HepG2 (cell line): ENCODE results near the gene LIM2. TPM values are rescaled to one million over a fixed set of nuclear protein-coding genes. Genes with fewer than 3 reads are reported as not detected.

Source experiments
- CHCHD3 ChIP-seq: sonication (generic); formaldehyde crosslinking; IDR thresholded peaks from 2 replicates; pipeline ENCODE4 v1.8.0; 2022; ENCODE audit warnings: mild to moderate bottlenecking, missing genetic modification reagents, moderate library complexity
- HCFC1 ChIP-seq: fragments of 150-350 bp; IDR thresholded peaks from 2 replicates; pipeline ENCODE4 v1.6.1; 2014; ENCODE audit warnings: low read depth, low read length
- HNF4G ChIP-seq, 2 experiments: sonication (generic) in 1 of 2; formaldehyde crosslinking in 1 of 2; IDR thresholded peaks; 2 replicates each; pipeline versions ENCODE4 v1.4.0 to v1.6.1; 2011 to 2020; ENCODE audit warnings: borderline replicate concordance in 2 of 2, low read depth in 2 of 2, mild to moderate bottlenecking in 2 of 2, low read length in 1 of 2, missing genetic modification reagents in 1 of 2, moderate library complexity in 1 of 2
- KDM5B ChIP-seq: sonication (generic); formaldehyde crosslinking; IDR thresholded peaks from 2 replicates; pipeline ENCODE4 v1.4.0; 2020; ENCODE audit warnings: missing genetic modification reagents, mild to moderate bottlenecking, borderline replicate concordance
- MAFF ChIP-seq: IDR thresholded peaks from 2 replicates; pipeline ENCODE4 v1.6.1; 2011; ENCODE audit warnings: low read depth, low read length, improper control_type of control experiment
- MLLT10 ChIP-seq: sonication (generic); formaldehyde crosslinking; IDR thresholded peaks from 2 replicates; pipeline ENCODE4 v1.4.0; 2020; ENCODE audit warnings: missing genetic modification reagents
- NFYB ChIP-seq: sonication (generic); formaldehyde crosslinking; IDR thresholded peaks from 2 replicates; pipeline ENCODE4 v1.4.0; 2020; ENCODE audit warnings: missing genetic modification reagents
- RBM22 ChIP-seq: fragments of 200-400 bp; formaldehyde crosslinking; optimal IDR thresholded peaks from 2 replicates; pipeline ENCODE3; 2017; ENCODE audit warnings: mild to moderate bottlenecking, low read length, moderate library complexity
- REPIN1 ChIP-seq: sonication (generic); formaldehyde crosslinking; IDR thresholded peaks from 2 replicates; pipeline ENCODE4 v1.8.0; 2022; ENCODE audit warnings: missing genetic modification reagents, low read depth, mild to moderate bottlenecking, borderline replicate concordance
- STAT6 ChIP-seq: sonication (generic); formaldehyde crosslinking; IDR thresholded peaks from 2 replicates; pipeline ENCODE4 v1.4.0; 2020; ENCODE audit warnings: missing genetic modification reagents, mild to moderate bottlenecking, borderline replicate concordance
- ZNF572 ChIP-seq: sonication (generic); formaldehyde crosslinking; IDR thresholded peaks from 2 replicates; pipeline ENCODE4 v1.5.1; 2020; ENCODE audit warnings: mild to moderate bottlenecking, missing genetic modification reagents
- ZNF605 ChIP-seq: sonication (generic); formaldehyde crosslinking; IDR thresholded peaks from 2 replicates; pipeline ENCODE4 v1.8.0; 2022; ENCODE audit warnings: mild to moderate bottlenecking, missing genetic modification reagents
- ZNF616 ChIP-seq: sonication (generic); formaldehyde crosslinking; IDR thresholded peaks from 2 replicates; pipeline ENCODE4 v1.5.0; 2020; ENCODE audit warnings: low read depth, mild to moderate bottlenecking, missing genetic modification reagents
- ZNF644 ChIP-seq: IDR thresholded peaks from 2 replicates; pipeline ENCODE4 v1.6.1; 2016; ENCODE audit warnings: low read depth
- ZNF660 ChIP-seq: sonication (generic); formaldehyde crosslinking; IDR thresholded peaks from 2 replicates; pipeline ENCODE4 v1.5.1; 2020; ENCODE audit warnings: mild to moderate bottlenecking, low read depth, missing genetic modification reagents, borderline replicate concordance
- ZNF788 ChIP-seq: sonication (generic); formaldehyde crosslinking; IDR thresholded peaks from 2 replicates; pipeline ENCODE4 v1.5.0; 2020; ENCODE audit warnings: mild to moderate bottlenecking, missing genetic modification reagents, borderline replicate concordance
- ZSCAN22 ChIP-seq: sonication (generic); formaldehyde crosslinking; IDR thresholded peaks from 2 replicates; pipeline ENCODE4 v1.4.0; 2020; ENCODE audit warnings: mild to moderate bottlenecking, missing genetic modification reagents
- ZSCAN29 ChIP-seq: sonication (generic); formaldehyde crosslinking; conservative IDR thresholded peaks from 2 replicates; pipeline ENCODE4 v1.4.0; 2020; ENCODE audit warnings: mild to moderate bottlenecking, missing genetic modification reagents
- polyA plus RNA-seq, 8 experiments: library from polyadenylated mRNA; depleted of rRNA in 3 of 8; stranded (reverse) in 7 of 8; unstranded in 1 of 8; fragments of >200 nt; fragmentation: Illumina TruSeq in 4 of 8; extraction: Trizol in 4 of 8; gene quantifications; 2 replicates each; pipeline versions ENCODE4 v1.2.1 to v1.2.3, GENCODE V29; 2011 to 2016; ENCODE audit warnings: low read depth in 4 of 8, missing spikeins in 1 of 8, mixed read lengths in 1 of 8; ENCODE audit not compliant: insufficient read depth in 1 of 8
- total RNA-seq, 5 experiments: library from RNA; depleted of rRNA; stranded (reverse); fragments of >200 nt; fragmentation: Illumina TruSeq; extraction: Trizol; gene quantifications; 2 replicates each; pipeline ENCODE4 v1.2.3, GENCODE V29; 2016; ENCODE audit warnings: low read depth in 1 of 5
- TF ChIP-seq, protein P1 (sequence below): sonication (generic); formaldehyde crosslinking; IDR thresholded peaks from 2 replicates; pipeline ENCODE4 v1.5.1; 2020; ENCODE audit warnings: mild to moderate bottlenecking, missing genetic modification reagents
- TF ChIP-seq, protein P2 (sequence below): sonication (generic); formaldehyde crosslinking; IDR thresholded peaks from 2 replicates; pipeline ENCODE4 v1.4.0; 2020; ENCODE audit warnings: missing genetic modification reagents

Gene LIM2
- total and polyA plus RNA-seq, 2 of the 13 experiments (the other 11 are each of a cell fraction or from before 2014, with no cell fraction given), result 1.3 TPM; not detected in 1

DNA sequence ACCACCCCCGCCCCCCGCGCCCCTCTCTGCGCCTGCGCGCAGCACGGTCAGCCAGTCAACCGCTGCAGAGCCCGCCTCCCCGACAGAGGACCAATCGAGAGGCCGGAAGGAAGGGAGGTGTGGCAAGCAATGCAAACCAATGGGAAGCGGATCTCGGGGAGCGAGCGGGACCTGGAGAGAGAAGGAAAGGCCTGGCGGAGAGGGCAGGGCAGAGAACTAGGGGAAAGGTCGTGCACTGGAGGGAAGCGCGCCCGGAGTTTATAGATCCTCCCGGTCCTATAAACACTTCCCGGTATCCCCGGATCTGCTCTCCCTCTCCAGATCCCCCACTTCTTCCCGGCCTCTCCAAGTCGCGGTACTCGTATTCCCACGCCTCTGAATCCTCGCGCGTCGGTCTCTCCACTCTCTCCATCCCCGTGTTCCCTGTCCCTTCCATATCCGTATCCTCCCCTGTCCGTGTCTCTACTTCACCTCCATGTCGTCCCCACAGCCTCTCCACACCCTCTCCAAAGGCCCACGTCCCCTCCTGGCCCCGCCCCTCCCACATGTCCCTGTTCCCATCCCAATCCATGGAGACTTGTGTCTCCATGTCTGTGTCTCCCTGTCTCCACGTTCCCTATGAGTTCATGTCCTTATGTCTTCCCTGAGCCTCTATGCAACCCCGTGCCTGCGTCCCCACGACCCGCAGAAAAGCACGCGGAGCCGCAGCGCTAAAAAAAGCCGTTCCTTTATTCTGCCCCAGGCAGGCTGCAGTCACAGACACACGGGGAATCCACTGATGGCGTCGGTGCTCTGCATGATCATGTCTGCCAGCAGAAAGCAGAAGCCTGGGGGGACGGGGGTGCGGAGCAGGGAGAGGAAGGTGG, 21.2 kb downstream of the LIM2 start (continued):
- TF ChIP-seq STAT6 (CRISPR knock-in tag), result no peak
- TF ChIP-seq NFYB (CRISPR knock-in tag), result peak; percentile 78
- TF ChIP-seq ZNF660 (CRISPR knock-in tag), result no peak
- TF ChIP-seq ZNF605 (CRISPR knock-in tag), result no peak
- no peak for TF ChIP-seq REPIN1 (CRISPR knock-in tag)
- TF ChIP-seq RBM22, result peak; percentile 99
- TF ChIP-seq, protein P1, sequence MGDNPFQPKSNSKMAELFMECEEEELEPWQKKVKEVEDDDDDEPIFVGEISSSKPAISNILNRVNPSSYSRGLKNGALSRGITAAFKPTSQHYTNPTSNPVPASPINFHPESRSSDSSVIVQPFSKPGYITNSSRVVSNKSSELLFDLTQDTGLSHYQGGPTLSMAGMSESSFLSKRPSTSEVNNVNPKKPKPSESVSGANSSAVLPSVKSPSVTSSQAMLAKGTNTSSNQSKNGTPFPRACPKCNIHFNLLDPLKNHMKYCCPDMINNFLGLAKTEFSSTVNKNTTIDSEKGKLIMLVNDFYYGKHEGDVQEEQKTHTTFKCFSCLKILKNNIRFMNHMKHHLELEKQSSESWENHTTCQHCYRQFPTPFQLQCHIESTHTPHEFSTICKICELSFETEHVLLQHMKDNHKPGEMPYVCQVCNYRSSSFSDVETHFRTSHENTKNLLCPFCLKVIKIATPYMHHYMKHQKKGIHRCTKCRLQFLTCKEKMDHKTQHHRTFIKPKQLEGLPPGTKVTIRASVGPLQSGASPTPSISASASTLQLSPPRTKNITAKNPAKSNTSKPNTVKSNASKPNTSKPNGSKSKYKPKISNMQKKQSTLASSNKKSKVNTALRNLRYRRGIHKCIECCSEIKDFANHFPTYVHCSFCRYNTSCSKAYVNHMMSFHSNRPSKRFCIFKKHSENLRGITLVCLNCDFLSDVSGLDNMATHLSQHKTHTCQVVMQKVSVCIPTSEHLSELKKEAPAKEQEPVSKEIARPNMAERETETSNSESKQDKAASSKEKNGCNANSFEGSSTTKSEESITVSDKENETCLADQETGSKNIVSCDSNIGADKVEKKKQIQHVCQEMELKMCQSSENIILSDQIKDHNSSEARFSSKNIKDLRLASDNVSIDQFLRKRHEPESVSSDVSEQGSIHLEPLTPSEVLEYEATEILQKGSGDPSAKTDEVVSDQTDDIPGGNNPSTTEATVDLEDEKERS (CRISPR knock-in tag), result no peak
- no peak for TF ChIP-seq MLLT10 (CRISPR knock-in tag)
- no peak for TF ChIP-seq KDM5B
- no peak for TF ChIP-seq ZNF616 (CRISPR knock-in tag)
- TF ChIP-seq CHCHD3 (CRISPR knock-in tag), result 0 out of 2 replicates have a peak, but pooled peaks have one; percentile 43
- TF ChIP-seq HNF4G (IDR thresholded peaks at IDR 0.05; ENCODE audit: borderline replicate concordance, low read depth, low read length), result no peak; the same call in 1 of the 2 replicates
- TF ChIP-seq HNF4G (CRISPR knock-in tag; IDR thresholded peaks at IDR 0.05; ENCODE audit: borderline replicate concordance, low read depth), result no peak
- TF ChIP-seq HCFC1, result no peak
- peak; percentile 19; the same call in 1 of the 2 replicates for TF ChIP-seq ZNF788 (CRISPR knock-in tag)
- TF ChIP-seq ZSCAN29 (CRISPR knock-in tag), result no peak
- no peak for TF ChIP-seq ZNF572 (CRISPR knock-in tag)
- TF ChIP-seq MAFF, result no peak
- no peak for TF ChIP-seq ZNF644 (CRISPR knock-in tag)
- TF ChIP-seq ZSCAN22, result no peak
- TF ChIP-seq, protein P2, sequence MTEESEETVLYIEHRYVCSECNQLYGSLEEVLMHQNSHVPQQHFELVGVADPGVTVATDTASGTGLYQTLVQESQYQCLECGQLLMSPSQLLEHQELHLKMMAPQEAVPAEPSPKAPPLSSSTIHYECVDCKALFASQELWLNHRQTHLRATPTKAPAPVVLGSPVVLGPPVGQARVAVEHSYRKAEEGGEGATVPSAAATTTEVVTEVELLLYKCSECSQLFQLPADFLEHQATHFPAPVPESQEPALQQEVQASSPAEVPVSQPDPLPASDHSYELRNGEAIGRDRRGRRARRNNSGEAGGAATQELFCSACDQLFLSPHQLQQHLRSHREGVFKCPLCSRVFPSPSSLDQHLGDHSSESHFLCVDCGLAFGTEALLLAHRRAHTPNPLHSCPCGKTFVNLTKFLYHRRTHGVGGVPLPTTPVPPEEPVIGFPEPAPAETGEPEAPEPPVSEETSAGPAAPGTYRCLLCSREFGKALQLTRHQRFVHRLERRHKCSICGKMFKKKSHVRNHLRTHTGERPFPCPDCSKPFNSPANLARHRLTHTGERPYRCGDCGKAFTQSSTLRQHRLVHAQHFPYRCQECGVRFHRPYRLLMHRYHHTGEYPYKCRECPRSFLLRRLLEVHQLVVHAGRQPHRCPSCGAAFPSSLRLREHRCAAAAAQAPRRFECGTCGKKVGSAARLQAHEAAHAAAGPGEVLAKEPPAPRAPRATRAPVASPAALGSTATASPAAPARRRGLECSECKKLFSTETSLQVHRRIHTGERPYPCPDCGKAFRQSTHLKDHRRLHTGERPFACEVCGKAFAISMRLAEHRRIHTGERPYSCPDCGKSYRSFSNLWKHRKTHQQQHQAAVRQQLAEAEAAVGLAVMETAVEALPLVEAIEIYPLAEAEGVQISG (CRISPR knock-in tag), result peak; percentile 6; the same call in 1 of the 2 replicates
